Activated CD8-positive, alpha-beta memory T cell treated with anti-CD3 and anti-CD28 coated beads for 48 hours (primary cell): ENCODE data around the gene ENDOV.
A peak's percentile ranks its signal among the peaks of the same experiment; 100 is the strongest.

Source experiments
- DNase-seq, 3 experiments: peaks; one replicate each; pipeline ENCODE4 v3.0.0-alpha.2; 2020; ENCODE audit warnings: low read depth in 2 of 3, low spot score in 2 of 3

Gene ENDOV

DNA sequence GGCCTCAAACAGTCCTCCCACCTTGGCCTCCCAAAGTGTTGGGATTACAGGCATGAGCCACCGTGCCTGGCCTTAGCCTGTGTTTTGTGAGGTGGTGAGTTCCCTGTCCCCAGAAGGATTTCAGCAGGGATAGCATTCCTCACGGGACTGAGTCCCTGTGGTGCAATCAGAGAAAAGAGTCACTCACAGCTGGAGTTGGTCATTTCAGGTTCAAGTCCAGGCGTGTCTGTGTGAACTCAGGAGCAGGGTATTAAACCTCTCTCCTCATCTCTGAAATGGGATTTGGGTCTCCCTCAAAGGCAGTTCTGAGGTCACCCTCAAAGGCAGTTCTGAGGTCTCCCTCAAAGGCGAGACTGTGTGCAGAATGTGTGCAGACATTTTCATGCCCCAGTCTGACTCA, 32.8 kb downstream of the ENDOV start:
- DNase-seq = no peak

DNA sequence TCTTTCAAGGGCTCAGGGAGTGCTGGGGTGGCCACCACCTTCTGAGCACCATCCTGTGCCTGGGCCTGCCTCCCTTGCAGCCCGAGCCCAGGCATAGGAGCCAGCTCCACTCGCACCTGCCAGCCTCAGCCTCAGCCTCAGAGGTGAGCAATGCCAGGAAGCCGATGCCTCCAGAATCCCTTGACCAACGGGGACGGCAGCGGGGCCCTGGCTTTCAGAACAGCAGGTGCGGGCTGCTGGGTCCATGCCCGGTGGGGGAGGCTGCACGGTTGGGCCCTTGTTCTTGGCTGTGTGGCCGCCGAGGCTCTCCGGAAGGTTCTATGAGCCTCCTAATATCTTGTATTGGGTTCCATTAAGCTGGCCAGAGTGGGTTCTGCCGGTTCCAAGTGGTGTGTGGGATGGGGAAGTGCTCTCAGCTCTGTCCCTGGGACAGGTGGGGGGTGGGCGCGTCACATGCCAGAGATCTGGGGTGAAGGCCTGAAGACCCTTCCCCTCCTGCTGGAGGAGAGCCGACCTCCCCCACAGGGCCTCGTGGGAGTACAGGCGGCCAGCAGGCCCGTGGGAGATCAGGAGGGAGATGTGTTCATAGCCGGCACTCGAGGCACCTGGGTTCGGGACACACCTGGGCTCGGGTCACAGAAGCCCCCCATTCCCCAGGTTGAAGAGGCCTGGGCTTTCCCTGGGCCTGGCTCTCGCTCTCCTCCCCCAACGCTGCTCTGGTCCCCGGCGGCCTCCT, 34.4 kb downstream of the ENDOV start:
- DNase-seq = no peak

DNA sequence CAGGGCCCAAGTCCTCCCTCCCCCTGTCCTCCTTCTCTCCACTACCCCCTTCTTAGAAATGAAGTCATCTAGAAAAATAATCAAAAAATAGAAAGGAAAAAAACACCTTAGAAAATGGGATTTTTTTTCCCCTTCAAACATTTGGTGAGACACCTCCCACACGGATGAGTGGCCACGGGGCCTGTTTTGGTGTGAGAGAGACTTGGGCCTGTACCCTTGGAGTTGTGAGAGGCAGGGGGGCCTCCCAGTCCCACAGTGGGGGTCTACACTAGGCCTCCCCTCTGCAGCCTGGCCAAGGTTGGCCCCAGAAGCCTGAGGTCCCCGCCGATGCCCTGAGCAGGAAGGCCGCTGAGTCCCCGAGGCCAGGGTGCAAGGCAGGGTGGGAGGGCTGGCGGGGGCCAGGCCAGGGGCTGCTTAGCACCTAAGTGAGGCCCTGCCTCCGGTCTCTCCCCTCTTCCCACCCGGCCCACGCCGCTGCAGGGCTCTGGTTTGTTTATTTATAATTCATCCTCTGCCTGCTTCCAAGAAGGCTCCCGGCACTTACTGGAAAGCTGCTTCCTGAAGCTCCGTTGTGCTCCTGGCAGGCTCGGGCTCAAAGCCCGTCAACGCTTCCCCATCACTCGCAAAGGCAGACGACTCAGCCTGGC, 35.1 kb downstream of the ENDOV start:
- DNase-seq = no peak

DNA sequence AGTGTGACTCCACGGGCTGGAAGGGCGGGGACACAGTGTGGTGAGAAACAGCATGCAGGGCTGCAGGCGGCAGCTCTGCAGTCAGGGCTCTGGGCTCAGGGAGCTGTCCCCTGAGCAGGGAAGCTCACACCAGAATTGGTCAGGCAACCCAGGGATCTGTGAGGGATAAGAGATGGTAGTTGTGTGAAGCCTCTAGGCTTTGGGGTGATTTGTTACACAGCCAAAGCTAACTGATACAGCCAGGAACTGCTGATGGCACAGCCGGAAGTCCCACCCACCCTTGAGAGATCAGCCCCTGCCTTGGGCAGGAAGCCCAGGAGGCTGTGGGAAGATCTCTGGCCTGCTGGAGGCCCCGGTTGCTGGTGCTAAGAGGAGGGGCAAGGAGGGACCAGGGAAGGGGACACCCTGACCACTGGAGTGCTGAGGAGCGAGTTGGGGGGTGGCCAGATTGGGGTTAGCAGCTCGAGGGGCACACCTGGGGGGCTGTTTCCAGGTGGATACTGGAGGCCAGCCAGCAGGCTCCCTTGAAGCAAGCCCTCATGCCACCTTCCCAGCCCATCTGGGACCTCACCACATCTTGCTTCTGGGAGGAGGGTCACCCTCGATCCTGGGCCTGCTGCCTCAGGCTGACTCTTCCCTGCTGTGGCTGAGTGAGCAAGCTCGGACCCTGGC, 36.3 kb downstream of the ENDOV start:
- no peak for DNase-seq

DNA sequence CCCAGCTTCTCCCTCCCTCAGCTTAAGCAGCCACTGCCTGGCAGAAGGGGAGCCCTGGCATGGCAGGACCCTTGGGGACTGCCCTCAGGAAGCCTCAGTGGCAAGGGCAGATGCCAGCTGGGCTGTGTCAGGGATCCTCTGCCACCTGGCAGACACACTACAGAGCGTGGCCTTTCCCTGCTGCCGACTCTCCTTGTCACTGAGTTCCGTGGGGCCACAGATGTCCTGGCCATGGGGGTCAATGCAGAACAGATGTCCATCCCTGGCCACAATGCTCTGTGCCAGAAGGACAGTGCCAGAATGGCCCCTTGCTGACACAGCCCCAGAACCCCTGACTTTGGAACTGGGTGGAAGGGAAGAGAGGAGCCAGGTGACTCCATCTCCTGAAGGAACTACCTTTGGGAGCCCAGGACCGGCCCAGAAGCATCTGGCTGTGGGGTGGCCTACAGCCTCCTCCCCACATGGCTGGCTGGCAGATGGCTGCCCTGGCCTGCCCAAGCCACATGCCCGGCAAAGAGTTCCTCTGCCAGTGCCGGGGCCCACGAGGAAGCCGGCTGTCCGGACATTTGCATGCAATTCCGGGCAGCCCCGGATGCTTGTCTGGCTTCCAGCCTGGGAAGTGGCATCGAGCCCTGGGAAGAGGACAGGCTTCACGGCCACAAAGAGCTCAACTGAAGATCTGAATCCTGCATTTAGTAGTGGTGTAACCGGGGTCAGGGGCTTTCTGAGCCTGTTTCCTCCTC, 37.4 kb downstream of the ENDOV start:
- no peak for DNase-seq

DNA sequence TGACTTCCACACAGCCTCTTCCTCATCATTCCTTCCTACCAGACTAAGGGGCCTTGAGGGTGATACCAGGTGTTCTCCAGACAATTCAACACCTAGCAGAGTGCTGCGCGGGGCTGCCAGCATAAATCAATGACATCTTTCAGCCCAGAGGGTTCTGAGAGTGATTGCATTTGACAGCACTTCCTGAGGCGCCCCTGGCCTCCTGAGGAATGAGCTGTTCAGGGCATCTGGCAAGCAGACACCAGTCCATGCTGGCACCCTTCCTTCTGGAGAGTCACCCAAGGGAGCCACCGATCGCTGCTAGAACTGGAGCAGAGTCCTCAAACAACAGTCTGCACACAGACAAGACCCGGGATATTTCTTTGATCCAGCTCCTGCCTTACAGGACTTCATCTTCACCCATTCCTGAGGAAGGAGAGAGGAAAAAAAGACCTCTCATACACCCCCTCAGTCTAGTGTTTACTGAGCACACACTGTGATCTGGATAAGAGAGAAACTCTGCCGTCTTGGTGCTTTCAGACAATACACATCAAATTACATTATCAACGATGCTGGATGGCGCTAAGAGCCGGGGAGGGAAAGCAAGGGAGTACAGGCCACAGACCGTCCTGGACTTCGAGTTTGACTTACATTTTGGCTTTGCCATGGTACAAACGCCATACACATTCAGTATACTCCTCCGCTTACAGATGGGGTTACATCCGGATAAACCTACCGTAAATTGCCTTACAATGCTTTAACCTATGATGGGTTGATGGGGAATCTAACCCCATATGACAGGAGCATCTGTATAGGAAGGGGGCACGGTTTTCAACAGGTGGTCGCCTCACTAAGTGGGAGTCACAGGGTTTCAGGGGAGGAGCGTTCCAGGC, 38.4 kb downstream of the ENDOV start:
- no peak for DNase-seq

DNA sequence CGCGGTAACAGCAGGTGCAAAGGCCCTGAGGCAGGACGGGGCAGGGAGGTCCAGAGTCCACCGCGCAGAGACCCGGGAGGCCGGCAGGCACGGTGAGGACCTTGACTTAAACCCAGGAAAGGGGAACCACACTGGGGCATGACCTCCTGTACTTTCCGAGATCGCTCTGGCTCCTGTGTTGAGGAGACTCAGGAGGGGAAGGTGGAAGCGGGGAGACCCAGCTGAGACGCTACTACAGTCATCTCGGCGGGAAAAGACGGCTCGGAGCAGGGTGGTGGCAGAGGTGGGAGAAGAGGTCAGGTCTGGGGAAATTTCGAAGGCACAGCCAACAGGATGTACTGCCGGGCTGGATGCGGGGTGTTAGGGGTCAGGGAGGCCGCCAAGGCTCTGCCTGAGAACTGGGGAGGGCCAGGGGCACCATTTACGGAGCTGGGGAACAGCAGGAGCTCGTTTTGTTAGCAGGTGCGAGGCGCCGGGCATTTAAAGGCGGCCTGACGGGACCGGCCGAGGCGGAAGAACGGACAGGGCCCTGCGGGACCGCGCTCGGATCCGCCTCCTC, 39.1 kb downstream of the ENDOV start:
- DNase-seq = no peak

DNA sequence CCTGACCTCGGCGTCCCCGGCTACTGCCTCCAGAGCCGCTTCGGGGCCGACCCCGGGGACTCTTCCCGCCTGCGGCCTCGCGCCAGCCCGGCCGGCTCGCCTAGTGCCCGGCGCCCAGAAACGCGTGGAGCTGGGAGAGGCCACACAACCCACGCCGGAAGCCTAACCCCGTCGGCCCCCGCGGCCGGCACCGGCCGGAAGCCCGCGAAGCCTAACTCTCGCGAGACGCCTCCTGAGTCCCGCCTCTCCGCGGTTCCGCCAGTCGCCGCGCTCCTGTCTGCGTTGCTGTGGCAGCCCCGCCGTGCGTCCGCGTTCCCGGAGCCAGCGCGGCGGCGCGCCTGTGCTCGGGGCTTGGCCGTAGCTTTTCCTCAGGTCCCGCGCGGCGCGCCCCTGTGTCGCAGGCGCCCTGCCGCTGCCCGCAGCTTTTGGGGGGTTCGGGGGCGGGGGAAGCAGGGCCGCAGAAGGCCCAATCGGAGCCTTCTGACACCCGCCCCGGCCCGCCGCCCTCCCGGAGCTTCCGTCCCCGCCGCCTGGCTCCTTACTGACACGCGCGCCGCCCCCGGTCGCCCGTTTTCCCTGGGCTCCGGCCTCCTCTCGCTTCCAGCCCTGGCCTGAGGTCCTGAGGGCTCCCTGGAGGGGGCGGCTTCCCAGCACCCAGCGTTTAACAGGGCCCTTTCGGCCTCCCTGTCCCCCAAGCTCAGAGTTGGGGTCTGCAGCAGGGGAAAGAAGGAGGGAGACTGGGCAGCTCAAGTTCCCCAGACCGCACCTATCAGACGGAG, 39.8 kb downstream of the ENDOV start:
- DNase-seq = peak; percentile 89 to 92 (median 91)

DNA sequence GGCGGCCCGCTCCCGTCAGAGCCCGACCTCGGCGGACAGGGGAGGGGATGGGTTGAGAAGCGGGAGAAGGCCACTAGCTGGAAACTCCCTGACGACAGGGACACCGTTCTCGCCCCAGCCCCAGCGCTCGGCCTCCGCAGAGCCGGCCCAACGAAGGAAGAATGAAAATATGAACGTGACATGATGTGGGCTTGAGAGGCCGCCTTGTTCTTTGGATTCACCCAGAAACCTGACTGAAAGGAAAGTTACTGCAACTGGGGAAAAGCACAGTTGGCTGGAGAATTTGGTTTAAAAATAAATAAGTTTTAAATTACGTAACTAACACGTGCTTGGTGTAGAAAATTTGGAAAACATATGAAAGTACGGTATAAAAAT, 40.4 kb downstream of the ENDOV start:
- DNase-seq = peak in 1 of 3 experiments; percentile 33

DNA sequence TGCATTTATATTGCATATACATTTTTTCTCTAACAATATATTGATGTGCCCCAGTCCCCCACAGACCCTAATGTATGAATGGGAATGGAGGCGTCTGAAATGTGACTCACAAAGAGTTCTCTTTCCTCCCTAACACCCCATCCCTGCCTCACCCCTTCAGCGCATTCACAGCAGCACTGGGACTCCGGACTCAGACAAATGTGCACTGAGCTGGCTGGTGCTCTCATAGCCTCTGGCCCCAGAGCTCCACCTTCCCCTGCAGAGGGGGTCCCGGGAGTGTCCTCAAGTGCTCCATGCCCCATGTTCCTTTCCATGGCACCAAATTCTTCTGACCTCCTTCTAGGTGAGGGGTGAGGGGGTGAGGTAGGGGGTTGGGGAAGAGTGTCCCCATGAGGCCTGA, 40.8 kb downstream of the ENDOV start:
- DNase-seq = no peak

DNA sequence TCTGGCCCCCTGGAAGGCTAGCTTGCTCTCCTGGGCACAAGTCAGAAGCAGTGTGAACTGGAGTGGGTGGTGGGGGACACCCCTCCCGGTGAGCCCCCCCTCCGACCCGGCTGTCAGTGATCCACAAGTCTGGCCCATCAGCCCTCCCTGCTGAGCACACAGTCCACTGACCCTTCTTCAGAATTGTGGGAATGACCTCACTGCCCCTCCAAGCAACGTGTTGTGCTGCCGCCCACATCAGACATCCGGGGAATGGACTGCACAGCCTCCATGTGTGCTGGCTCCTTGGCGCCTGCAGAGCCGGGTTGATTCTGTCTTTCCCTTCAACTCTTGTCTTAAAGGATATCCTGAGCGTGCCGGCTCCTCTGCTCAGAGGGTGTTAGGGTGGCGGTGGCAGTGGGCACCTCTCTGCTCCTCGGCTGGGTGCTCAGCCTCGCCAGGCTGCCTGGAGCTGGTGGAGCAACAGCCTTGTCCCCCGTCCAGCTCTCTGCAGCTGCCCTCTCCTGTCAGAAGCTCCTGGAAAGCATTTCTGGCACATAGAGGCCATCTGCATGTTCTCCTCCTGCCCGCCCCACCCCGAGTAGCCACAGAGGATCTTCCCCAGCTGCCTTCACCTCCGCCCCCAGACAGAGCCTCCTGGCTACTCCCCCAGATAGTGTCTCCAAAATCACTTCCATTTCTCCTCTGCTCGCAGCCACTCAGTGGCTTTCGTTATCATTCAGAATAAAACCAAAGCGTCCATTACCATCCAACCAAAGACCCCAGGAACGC, 41.7 kb downstream of the ENDOV start:
- no peak for DNase-seq

DNA sequence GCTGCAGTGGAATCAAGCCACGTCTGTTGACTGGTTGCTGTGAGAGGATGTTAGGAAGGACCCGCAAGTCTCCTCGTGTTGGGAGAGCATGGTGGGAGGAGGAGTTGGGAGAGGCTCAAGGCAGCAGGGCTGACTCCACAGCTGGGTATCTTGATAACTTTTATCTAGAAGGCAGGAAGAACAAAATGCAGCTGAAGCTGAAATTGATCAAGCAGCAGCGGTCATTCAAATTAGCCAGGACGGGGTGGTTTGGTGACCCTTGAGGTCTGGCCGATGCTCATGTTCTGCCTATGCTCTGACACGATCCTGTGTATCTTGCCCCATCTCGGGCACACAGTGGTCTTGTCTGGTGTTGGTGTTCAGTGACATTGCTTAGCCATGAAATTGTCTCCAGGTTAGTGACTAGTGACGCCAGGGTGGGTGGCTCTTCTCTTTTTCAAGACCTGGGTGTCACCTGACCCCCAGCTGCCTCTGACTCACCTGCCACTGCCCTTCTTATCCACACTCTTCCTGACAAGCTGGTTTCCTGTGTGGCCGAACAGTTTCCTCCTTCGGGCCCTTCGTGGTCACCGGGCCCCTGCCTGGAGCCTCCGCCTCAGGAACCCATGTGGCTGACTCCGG, 42.4 kb downstream of the ENDOV start:
- no peak for DNase-seq

DNA sequence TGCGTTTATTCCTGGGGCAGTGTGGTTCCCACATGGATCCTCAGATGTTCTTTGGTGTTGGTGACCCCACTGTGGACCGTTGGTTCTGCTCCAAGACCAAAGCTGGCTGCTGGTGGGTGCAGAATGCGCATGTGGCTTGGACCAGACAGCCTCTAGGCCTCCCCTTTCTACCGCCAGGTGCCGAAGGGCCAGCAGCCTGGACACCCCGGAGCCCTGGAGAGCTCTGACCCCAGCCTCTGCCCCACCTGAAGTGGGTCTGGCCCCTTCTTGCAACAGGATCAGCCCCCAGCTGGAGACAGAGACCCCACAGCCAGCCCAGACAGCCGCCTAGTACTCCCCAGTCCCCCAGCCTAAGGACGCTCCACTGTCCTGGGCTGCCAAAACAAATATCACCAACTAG, 43.0 kb downstream of the ENDOV start:
- DNase-seq = no peak

DNA sequence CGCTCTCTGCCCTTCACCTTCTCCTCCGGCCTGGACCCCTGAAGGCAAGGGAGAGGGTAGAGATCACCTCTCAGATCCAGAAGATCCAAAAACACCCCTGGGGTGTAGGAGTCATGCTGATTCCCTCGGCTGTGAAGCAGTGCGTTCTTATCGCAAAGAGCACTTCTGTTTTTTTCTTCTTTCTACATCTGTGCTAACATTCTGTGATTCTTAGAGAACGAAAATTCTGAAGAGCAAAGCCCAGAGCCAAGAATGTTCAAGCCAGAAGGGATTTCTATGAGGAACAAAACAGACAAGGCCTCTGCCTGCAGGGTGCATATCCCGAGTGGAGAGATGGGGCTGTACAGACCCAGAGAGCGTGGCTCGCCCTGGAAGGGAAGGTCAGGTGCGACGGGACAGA, 44.3 kb downstream of the ENDOV start:
- DNase-seq = no peak

DNA sequence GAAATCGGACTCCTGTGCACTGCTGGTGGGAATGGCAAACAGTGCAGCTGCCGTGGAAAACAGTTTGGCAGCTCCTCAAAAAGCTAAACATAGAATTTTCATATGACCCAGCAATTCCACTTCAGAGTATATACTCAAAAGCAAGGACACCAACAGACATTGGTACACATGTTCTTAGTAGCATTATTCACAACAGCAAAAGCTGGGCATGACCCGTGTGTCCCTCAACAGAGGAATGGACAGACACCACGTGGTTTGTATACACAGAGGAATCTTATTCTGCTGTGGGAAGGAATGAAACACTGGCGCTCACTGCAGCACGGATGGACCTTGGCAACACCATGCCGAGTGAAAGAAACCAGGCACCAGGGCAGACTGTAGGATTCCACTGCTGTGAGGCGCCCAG, 45.5 kb downstream of the ENDOV start:
- DNase-seq = no peak

DNA sequence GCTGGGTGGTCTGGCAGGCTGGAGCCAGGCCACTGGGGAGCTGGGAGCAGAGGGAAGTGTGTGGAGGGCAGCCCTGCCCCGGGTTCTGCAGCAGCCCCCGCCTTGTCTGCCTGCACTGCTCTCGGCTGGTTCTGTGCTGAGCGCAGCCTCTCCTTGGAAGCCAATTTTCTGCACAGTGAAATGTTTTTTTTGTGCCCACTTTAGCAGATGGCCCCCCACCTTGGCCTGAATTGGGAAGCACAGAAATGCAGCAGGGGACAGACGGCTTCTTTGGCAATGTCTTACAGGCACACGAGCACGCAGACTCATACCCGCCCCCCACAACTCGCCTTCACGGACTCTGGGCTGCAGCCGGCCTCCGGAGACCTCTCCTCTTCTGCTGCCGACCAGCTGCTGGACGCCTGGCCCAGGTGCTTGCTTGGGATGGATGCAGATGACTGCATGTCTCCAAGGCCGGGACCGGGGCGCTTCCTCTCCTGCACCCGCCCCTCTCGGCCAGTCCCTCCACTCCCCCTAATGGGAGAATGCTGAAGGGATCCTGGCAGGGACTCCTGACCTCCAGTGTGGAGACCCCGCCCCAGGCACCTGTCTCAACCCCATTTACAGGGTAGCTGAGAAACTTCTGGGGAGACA, 46.7 kb downstream of the ENDOV start:
- no peak for DNase-seq

DNA sequence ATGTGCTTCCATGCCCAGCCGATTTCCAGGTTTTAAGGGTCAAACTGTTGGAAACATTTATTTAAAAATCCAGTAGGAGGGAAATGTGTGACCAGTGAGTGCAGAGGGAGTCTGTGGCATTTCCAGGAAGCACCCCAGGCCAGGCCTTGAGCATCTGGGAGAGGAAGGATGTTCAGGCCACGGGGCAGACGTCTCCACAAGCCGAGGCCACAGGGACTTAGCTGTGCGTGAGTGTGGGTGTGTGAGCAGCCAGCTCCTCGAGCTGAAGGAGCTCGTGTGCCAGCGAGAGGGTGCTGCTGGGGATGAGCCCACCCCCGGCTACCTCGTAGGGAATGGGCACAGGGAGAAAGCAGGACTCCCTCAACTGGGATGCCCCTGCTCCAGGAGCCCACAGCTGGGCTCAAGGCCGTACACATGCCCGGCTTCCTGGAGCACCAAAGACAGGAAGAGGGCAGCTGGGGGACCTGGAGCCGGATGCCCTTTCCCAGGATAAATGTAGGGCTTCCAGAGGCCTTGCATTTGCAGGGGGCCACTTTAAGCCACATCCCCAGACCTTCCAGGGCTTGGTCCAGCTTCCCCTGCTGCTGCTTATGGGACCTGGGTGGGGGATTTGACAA, 48.9 kb downstream of the ENDOV start:
- DNase-seq = no peak

DNA sequence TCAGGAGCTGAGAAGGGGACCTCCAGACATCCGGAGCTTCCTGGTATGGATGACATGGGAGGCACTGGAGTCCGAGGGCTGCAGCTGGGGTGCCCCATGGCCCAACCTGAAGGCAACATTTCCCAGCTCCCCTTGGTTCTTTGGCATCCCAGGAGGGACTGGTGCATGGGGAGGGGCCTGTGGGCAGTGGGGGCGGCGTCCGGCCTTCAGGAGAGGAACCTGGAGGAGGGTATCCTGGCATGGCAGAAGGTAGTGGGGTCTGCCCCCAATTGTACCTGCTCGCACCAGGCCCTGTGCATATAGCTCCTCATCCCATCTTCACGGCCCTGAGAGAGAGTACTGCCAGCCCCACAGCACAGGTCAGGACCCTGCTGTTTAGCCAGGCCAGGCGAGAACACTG, 49.5 kb downstream of the ENDOV start:
- no peak for DNase-seq
